GM12874 (cell line): ENCODE measurements around the gene ELAVL2.

Experiments used
- CTCF ChIP-seq: IDR thresholded peaks from 2 replicates; pipeline ENCODE4 v1.5.1; 2011; ENCODE audit warnings: low read depth, mild to moderate bottlenecking, control low read depth, low read length, moderate library complexity; ENCODE audit not compliant: insufficient read depth

ELAVL2 gene

GRCh38 chr9:23824830-23825591 lies 1.0 kb downstream of the ELAVL2 start:
- TF ChIP-seq CTCF = no peak

- no peak for TF ChIP-seq CTCF
Measured at GRCh38 chr9:23823986-23824829, 1.8 kb downstream of the ELAVL2 start.

GRCh38 chr9:23823269-23823668 lies 2.8 kb downstream of the ELAVL2 start:
- no peak for TF ChIP-seq CTCF

GRCh38 chr9:23822261-23823169 lies 3.5 kb downstream of the ELAVL2 start:
- no peak for TF ChIP-seq CTCF

GRCh38 chr9:23821375-23822181 lies 4.5 kb downstream of the ELAVL2 start:
- no peak for TF ChIP-seq CTCF

- TF ChIP-seq CTCF = no peak
Measured at GRCh38 chr9:23820451-23821374, 5.3 kb downstream of the ELAVL2 start.
